ENCODE results near the gene PRRC2A.
A peak's percentile ranks its signal among the peaks of the same experiment; 100 is the strongest.
"Not testable (repeated sequence)": the region's sequence is repeated elsewhere in the genome, so short reads cannot be mapped to it uniquely, and the experiment has no call there.

Gene PRRC2A

GRCh38 chr6:31588871-31589650 is 31.5 kb upstream of the PRRC2A start:
- no peaks in the 10 kb centered on the region for H3K4me1 ChIP-seq (ENCODE audit: control insufficient read depth, insufficient read depth, low read length)

GRCh38 chr6:31590691-31591090 is 29.8 kb upstream of the PRRC2A start:
- not testable (repeated sequence) for H3K27ac ChIP-seq (ENCODE audit: low read depth, low read length); H3K36me3 ChIP-seq (ENCODE audit: control insufficient read depth, insufficient read depth, low read length); H3K9ac ChIP-seq (ENCODE audit: low read length); H3K4me3 ChIP-seq (ENCODE audit: low read length); H3K27me3 ChIP-seq (ENCODE audit: control insufficient read depth, insufficient read depth, low read length); H3K4me1 ChIP-seq (ENCODE audit: control insufficient read depth, insufficient read depth, low read length)

More at GRCh38 chr6:31588871-31589650, 31.5 kb upstream of the PRRC2A start:
- Histone ChIP-seq H3K27me3 (ENCODE audit: control insufficient read depth, insufficient read depth, low read length) (peaks cover 5% of the 10 kb centered on the region), H3K36me3 (ENCODE audit: control insufficient read depth, insufficient read depth, low read length) (no peaks in the 10 kb centered on the region), H3K4me3 (ENCODE audit: low read length) (no peak overlapping the region), H3K27ac (ENCODE audit: low read depth, low read length) (no peak overlapping the region), H3K9ac (ENCODE audit: low read length) (no peak overlapping the region)

GRCh38 chr6:31592396-31592771 is 28.1 kb upstream of the PRRC2A start:
- Histone ChIP-seq H3K4me1 (ENCODE audit: control insufficient read depth, insufficient read depth, low read length) (no peaks in the 10 kb centered on the region), H3K4me3 (ENCODE audit: low read length) (no peak overlapping the region), H3K27me3 (ENCODE audit: control insufficient read depth, insufficient read depth, low read length) (peaks cover 5% of the 10 kb centered on the region), H3K9ac (ENCODE audit: low read length) (no peak overlapping the region), H3K36me3 (ENCODE audit: control insufficient read depth, insufficient read depth, low read length) (no peaks in the 10 kb centered on the region), H3K27ac (ENCODE audit: low read depth, low read length) (no peak overlapping the region)

- Histone ChIP-seq H3K4me1 (ENCODE audit: control insufficient read depth, insufficient read depth, low read length) (no peaks in the 10 kb centered on the region), H3K27ac (ENCODE audit: low read depth, low read length) (no peak overlapping the region), H3K36me3 (ENCODE audit: control insufficient read depth, insufficient read depth, low read length) (no peaks in the 10 kb centered on the region), H3K4me3 (ENCODE audit: low read length) (no peak overlapping the region), H3K9ac (ENCODE audit: low read length) (no peak overlapping the region), H3K27me3 (ENCODE audit: control insufficient read depth, insufficient read depth, low read length) (no peaks in the 10 kb centered on the region)
These were observed 23.5 kb upstream of the PRRC2A start for GRCh38 chr6:31597006-31597405.

GRCh38 chr6:31607317-31607716 is 13.2 kb upstream of the PRRC2A start:
- no peaks in the 10 kb centered on the region for H3K4me1 ChIP-seq (ENCODE audit: control insufficient read depth, insufficient read depth, low read length)
- H3K36me3 ChIP-seq (ENCODE audit: control insufficient read depth, insufficient read depth, low read length), result no peaks in the 10 kb centered on the region
- H3K4me3 ChIP-seq (ENCODE audit: low read length), result no peak overlapping the region
- no peak overlapping the region for H3K27ac ChIP-seq (ENCODE audit: low read depth, low read length)
- no peaks in the 10 kb centered on the region for H3K27me3 ChIP-seq (ENCODE audit: control insufficient read depth, insufficient read depth, low read length)
- H3K9ac ChIP-seq (ENCODE audit: low read length), result no peak overlapping the region

- Histone ChIP-seq H3K36me3 (ENCODE audit: control insufficient read depth, insufficient read depth, low read length) (no peaks in the 10 kb centered on the region), H3K27me3 (ENCODE audit: control insufficient read depth, insufficient read depth, low read length) (no peaks in the 10 kb centered on the region)
These were observed 10.8 kb upstream of the PRRC2A start for GRCh38 chr6:31609519-31610406.

GRCh38 chr6:31610968-31611367 is 9.5 kb upstream of the PRRC2A start:
- no peak overlapping the region for H3K4me3 ChIP-seq (ENCODE audit: low read length)
- H3K27ac ChIP-seq (ENCODE audit: low read depth, low read length), result no peak overlapping the region
- H3K27me3 ChIP-seq (ENCODE audit: control insufficient read depth, insufficient read depth, low read length), result no peaks in the 10 kb centered on the region
- no peak overlapping the region for H3K9ac ChIP-seq (ENCODE audit: low read length)
- no peaks in the 10 kb centered on the region for H3K36me3 ChIP-seq (ENCODE audit: control insufficient read depth, insufficient read depth, low read length)
- H3K4me1 ChIP-seq (ENCODE audit: control insufficient read depth, insufficient read depth, low read length), result no peaks in the 10 kb centered on the region

More at GRCh38 chr6:31609519-31610406, 10.8 kb upstream of the PRRC2A start:
- no peak overlapping the region for H3K9ac ChIP-seq (ENCODE audit: low read length)
- no peak overlapping the region for H3K27ac ChIP-seq (ENCODE audit: low read depth, low read length)
- no peaks in the 10 kb centered on the region for H3K4me1 ChIP-seq (ENCODE audit: control insufficient read depth, insufficient read depth, low read length)
- no peak overlapping the region for H3K4me3 ChIP-seq (ENCODE audit: low read length)

GRCh38 chr6:31614075-31614619 is 6.4 kb upstream of the PRRC2A start:
- H3K27me3 ChIP-seq (ENCODE audit: control insufficient read depth, insufficient read depth, low read length), result no peaks in the 10 kb centered on the region
- no peak overlapping the region for H3K4me3 ChIP-seq (ENCODE audit: low read length)
- H3K9ac ChIP-seq (ENCODE audit: low read length), result no peak overlapping the region
- H3K36me3 ChIP-seq (ENCODE audit: control insufficient read depth, insufficient read depth, low read length), result no peaks in the 10 kb centered on the region
- no peaks in the 10 kb centered on the region for H3K4me1 ChIP-seq (ENCODE audit: control insufficient read depth, insufficient read depth, low read length)
- no peak overlapping the region for H3K27ac ChIP-seq (ENCODE audit: low read depth, low read length)

- Histone ChIP-seq H3K27me3 (ENCODE audit: control insufficient read depth, insufficient read depth, low read length) (no peaks in the 10 kb centered on the region), H3K27ac (ENCODE audit: low read depth, low read length) (no peak within 1 kb of the TSS), H3K36me3 (ENCODE audit: control insufficient read depth, insufficient read depth, low read length) (no peaks in the 10 kb centered on the region), H3K4me3 (ENCODE audit: low read length) (peak within 1 kb of the TSS; percentile 27), H3K9ac (ENCODE audit: low read length) (no peak within 1 kb of the TSS), H3K4me1 (ENCODE audit: control insufficient read depth, insufficient read depth, low read length) (no peaks in the 10 kb centered on the region)
These were observed 5.6 kb upstream of the PRRC2A start, which contains the start of gene AIF1 for GRCh38 chr6:31614684-31615578. Gene AIF1 (plus strand): TSS chr6:31615234. CDS start chr6:31615330, 96 bp downstream.

GRCh38 chr6:31615748-31616147 is 4.8 kb upstream of the PRRC2A start:
- Histone ChIP-seq H3K36me3 (ENCODE audit: control insufficient read depth, insufficient read depth, low read length) (no peaks in the 10 kb centered on the region), H3K4me3 (ENCODE audit: low read length) (peak overlapping the region; percentile 27), H3K9ac (ENCODE audit: low read length) (no peak overlapping the region), H3K27me3 (ENCODE audit: control insufficient read depth, insufficient read depth, low read length) (no peaks in the 10 kb centered on the region), H3K4me1 (ENCODE audit: control insufficient read depth, insufficient read depth, low read length) (no peaks in the 10 kb centered on the region), H3K27ac (ENCODE audit: low read depth, low read length) (no peak overlapping the region)

GRCh38 chr6:31617010-31617409 is 3.5 kb upstream of the PRRC2A start:
- H3K27ac ChIP-seq (ENCODE audit: low read depth, low read length), result no peak overlapping the region
- peaks cover 2% of the 10 kb centered on the region for H3K27me3 ChIP-seq (ENCODE audit: control insufficient read depth, insufficient read depth, low read length)
- H3K4me3 ChIP-seq (ENCODE audit: low read length), result no peak overlapping the region
- H3K36me3 ChIP-seq (ENCODE audit: control insufficient read depth, insufficient read depth, low read length), result no peaks in the 10 kb centered on the region
- peaks cover 5% of the 10 kb centered on the region for H3K4me1 ChIP-seq (ENCODE audit: control insufficient read depth, insufficient read depth, low read length)
- no peak overlapping the region for H3K9ac ChIP-seq (ENCODE audit: low read length)
